ENCODE measurements around the gene ABCB8.
"Not testable (repeated sequence)": the region's sequence is repeated elsewhere in the genome, so short reads cannot be mapped to it uniquely, and the experiment has no call there.

The ABCB8 gene

DNA sequence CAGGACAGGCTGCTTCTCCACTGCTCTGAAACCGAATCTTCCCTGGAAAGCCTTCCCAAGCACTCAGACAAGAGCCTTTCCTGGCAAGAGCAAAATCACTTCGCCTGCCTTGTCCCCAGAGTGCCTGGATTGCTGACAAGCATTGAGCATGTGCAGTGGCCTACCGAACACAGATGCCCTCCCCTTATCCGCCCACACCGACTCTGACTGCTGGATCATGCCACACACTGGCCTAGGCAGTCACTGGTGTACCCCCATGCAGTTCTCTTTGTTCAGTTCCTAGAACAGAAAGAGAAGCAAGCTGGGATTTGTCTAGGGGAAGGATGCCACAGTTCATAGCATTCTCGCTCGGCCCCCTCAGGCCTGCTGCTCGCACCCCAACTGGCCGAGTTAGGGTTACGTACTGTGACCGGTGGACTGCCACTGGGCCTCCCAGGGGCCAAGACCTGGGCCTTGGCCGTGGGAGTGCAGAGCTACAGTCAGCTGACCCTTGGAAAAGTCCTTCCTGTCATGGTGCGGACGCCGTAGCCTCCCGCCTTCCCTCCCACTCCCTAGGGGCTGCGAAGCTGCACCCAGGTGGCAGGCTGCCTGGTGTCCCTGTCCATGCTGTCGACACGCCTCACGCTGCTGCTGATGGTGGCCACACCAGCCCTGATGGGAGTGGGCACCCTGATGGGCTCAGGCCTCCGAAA is 6.9 kb downstream of the ABCB8 start:
- DNase-seq (ENCODE audit: low read depth, low spot score), result no peak

DNA sequence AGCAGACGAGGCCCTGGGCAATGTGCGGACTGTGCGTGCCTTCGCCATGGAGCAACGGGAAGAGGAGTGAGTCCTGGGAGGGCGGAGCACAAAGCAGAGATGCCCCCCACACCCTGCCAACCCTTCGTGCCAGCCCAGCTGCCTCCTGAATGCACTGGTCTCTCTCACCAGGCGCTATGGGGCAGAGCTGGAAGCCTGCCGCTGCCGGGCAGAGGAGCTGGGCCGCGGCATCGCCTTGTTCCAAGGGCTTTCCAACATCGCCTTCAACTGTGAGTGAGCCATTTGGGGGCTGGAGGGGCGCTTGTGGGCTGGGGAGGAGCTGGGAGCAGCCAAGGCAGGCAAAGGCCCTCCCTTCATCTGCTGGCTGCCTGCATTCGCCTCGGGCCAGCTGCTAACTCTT is 7.7 kb downstream of the ABCB8 start:
- no peak for DNase-seq (ENCODE audit: low read depth, low spot score)

DNA sequence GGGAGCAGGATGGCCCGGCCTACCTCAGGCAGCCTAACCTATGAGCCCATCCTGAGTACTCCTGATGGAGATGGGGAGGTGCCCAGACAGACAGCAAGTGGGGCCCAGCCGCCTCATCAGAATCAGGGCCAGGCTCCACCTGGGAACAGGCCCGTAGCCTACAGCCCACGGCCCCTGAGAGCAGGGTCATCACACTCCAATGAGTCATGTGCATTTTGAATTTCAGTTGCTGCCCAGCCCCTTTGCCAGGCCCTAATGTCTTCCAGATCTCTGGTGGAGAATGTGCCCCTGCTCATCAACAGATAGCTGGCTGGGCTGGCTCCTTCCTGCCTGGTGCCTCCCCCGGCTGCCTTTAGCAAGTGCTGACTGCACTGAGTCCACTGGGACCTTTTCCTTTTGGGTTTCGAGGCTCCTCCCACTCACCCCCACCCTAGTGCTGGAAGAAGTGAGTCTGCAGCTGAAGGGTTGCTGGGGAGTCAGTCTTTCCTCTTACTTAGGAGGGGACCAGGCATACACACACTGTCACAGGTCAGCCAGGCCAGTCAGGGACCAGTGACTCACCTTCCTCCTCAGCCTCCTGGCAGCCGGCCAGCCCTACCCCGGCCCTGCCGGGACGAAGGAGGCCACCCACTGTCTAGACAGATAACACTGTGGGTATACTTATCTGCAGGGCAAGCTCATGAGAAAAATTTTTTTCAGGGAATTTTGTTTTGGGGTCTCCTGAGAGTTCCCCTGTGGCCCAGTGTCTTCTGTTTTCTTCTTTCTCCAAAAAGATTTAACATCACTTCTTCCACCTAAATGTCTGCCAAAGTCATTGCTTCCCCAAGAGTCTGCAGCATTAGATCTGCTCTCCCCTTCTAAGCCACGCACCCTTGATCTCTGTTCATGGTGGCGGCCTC is 10.9 kb downstream of the ABCB8 start:
- no peak for DNase-seq (ENCODE audit: low read depth, low spot score)

DNA sequence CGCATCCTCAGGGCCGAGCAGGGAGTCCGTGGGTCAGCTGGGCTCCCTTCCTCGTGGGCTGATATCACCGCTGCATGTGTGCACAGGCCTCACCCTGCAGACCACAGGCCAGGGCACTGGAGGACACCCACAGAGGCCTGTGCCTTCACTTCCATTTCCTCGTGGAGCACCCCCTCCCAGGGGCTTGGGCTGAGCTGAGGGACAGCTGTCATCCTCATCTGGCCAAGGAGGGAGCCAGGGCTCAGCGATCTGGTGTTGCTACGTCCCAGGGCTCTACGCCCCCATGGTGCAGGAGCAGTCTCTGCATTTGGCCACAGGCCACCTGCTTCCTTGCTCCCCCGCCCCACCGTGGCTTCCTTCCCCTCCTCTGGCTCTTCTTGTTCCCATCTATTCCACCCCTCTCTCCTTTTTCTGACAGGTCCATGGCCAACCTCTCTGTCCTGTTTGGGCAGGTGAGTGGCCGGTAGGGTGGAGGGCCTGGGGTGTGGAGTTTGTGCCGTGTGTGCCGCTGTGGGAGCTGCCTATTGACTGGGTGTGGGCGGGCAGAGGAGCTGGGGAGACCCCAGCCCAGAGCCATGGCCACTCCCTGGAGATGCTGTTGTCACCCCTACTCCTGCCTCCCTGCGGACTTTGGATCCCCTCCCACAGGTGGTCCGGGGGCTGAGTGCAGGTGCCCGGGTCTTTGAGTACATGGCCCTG is 11.7 kb downstream of the ABCB8 start:
- DNase-seq (ENCODE audit: low read depth, low spot score), result no peak

- DNase-seq (ENCODE audit: low read depth, low spot score), result no peak
Measured at GRCh38 chr7:151040616-151041375, 12.5 kb downstream of the ABCB8 start.

- DNase-seq (ENCODE audit: low read depth, low spot score), result not testable (repeated sequence)
Measured at GRCh38 chr7:151043449-151043848, 15.2 kb downstream of the ABCB8 start.

DNA sequence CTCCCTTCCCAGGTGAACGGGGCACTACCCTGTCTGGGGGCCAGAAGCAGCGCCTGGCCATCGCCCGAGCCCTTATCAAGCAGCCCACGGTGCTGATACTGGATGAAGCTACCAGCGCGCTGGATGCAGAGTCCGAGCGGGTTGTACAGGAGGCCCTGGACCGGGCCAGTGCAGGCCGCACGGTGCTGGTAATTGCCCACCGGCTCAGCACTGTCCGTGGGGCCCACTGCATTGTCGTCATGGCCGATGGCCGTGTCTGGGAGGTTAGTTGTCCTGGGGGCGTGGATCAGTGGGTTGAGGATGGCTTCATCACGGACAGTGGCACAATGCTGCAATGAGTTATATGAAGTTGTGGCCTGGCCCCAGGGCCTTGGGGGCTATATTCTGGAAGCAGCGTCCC is 15.7 kb downstream of the ABCB8 start:
- no peak for DNase-seq (ENCODE audit: low read depth, low spot score)

- no peak for DNase-seq (ENCODE audit: low read depth, low spot score)
Measured at GRCh38 chr7:151045262-151045661, 17.0 kb downstream of the ABCB8 start.

DNA sequence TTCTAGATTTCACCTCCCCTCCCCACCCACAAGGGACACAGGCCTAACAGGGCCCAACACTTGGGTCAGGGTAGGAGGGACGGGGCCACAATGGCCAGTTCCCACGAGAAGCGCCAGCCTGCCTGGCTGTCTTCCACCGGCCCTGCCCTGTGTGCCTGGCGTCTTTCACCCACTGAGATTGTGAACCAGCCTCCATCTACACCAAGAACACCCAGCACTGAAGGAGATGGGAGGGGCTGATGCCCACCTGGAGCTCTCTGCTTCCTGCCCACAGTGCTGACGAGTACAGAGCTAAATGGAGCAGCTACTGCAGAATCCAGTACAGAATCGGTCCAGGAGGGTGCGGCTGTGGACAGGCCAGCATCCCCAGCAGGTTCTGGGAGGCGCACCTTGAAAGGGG is 17.7 kb downstream of the ABCB8 start:
- no peak for DNase-seq (ENCODE audit: low read depth, low spot score)

GRCh38 chr7:151046603-151047573 is 18.6 kb downstream of the ABCB8 start:
- DNase-seq (ENCODE audit: low read depth, low spot score), result no peak

DNA sequence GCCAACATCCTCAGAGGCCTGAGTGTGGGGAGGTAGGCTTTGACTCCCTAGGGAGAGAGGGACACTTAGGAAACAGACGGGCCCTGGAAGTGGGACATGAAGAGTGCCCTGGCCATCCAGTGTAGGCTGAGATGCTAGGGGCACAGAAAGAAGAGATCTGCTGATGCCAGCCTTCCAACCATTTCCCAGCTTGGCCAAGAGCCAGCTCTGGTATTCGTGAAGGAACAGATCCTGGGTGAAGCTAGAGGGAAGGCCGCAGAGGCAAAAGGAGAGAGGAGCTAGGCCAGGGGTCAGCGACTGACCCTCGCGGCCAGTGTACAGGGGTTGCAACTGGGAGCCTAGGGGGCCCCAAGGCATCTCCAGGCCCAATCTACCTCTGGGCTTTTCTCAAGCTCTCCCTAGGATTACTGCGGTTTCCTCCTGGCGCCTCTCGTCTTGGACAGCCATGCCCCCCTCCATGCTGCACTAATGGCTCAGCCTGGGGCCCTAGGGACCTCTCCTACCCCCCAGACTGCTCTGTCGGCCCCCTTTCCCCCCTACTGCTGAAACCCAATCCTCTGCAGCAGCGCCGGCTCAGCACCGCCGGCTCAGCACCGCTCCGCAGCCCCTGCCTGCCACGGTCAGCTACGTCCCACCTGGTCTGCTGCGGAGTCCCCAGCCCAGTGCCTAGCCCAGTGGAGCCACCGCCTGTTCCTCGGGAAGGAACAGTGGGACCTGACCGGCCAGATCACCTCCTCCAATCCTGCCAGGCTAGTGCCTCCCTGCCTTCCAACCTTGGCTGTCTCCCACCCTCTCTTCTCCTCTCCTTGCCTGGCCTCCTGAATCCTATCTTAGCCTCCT is 19.9 kb downstream of the ABCB8 start, which contains the start of gene ASIC3:
Gene ASIC3 (plus strand): TSS at position 556 of the 840 bp plus-strand sequence. CDS start 355 bp downstream, outside the sequence.
- DNase-seq (ENCODE audit: low read depth, low spot score), result no peak

GRCh38 chr7:151048911-151049463 is 20.7 kb downstream of the ABCB8 start:
- DNase-seq (ENCODE audit: low read depth, low spot score), result no peak

GRCh38 chr7:151051108-151051507 is 22.9 kb downstream of the ABCB8 start:
- no peak for DNase-seq (ENCODE audit: low read depth, low spot score)

DNA sequence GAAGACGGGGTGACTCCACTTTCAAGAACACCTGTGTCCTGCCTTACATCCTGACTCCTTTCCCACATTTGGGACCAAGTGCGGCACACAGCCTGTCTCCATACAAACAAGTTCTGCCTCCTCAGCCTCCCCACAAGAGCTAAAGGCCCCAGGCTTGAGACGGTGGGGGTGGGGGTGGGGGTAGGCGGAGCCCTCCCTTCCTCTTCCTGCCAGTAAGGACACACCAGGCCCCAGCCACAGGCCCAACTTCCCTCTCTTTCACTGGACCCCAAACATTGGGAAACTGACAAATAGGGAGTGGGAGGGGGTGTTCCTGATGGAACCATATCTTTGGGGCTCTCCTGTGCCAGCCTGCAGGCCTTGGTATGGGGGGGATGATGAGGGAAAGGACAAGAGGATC is 24.8 kb downstream of the ABCB8 start:
- no peak for DNase-seq (ENCODE audit: low read depth, low spot score)

DNA sequence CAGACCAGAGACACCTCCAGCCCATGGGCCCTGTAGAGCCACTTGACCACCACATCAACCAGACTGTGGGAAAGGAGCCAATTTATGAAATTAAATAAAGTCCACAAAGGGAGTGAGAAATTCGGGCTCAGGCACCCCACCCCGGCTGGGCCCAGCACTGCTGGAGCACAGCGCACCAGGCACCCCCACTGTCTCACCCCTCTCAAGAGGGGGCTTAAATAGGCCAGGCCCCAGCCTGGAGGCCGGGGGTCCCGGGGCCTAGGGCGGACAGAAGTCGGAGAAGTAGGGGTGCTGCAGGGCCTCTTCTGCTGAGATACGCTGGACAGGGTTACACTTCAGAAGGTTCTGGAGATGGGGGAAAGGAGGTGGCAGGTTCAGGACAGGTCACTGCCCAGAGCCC is 25.5 kb downstream of the ABCB8 start:
- DNase-seq (ENCODE audit: low read depth, low spot score), result no peak

GRCh38 chr7:151056283-151056665 is 28.0 kb downstream of the ABCB8 start:
- no peak for DNase-seq (ENCODE audit: low read depth, low spot score)

- DNase-seq (ENCODE audit: low read depth, low spot score), result no peak
Measured at GRCh38 chr7:151056666-151057505, 28.6 kb downstream of the ABCB8 start.

- DNase-seq (ENCODE audit: low read depth, low spot score), result no peak
Measured at GRCh38 chr7:151057506-151057988, 29.3 kb downstream of the ABCB8 start, which contains the start of gene CDK5. Gene CDK5, minus strand, starts transcription at chr7:151057897. Its CDS starts 49 bp downstream, at chr7:151057848.
